BE2C (cell line): ENCODE data around the gene UPP1.

Source experiments
- DNase-seq: peaks from one replicate; pipeline ENCODE4 v3.0.0-alpha.2; 2020
- H3K27me3 ChIP-seq: fragments of 250-450 bp; sonication (Bioruptor Pico); 2 replicates; pipeline ENCODE4 v1.5.1; 2020; ENCODE audit warnings: mild to moderate bottlenecking
- H3K36me3 ChIP-seq: fragments of 250-450 bp; sonication (Bioruptor Pico); 2 replicates; pipeline ENCODE4 v1.5.1; 2020; ENCODE audit warnings: mild to moderate bottlenecking
- H3K4me1 ChIP-seq: fragments of 250-450 bp; sonication (Bioruptor Pico); 2 replicates; pipeline ENCODE4 v1.5.1; 2020
- H3K4me3 ChIP-seq: 2 replicates; pipeline ENCODE4 v1.5.1; 2011; ENCODE audit warnings: low read depth, low read length
- H3K9me3 ChIP-seq: fragments of 250-450 bp; sonication (Bioruptor Pico); 2 replicates; pipeline ENCODE4 v1.5.1; 2020
- CTCF ChIP-seq: IDR thresholded peaks from 2 replicates; pipeline ENCODE4 v1.5.1; 2012; ENCODE audit warnings: mild to moderate bottlenecking, low read depth, low read length

The UPP1 gene

GRCh38 chr7:48102530-48102929 is 13.5 kb downstream of the UPP1 start:
- H3K4me1 ChIP-seq: no peaks in the 10 kb centered on the region
- no peaks in the 10 kb centered on the region for H3K27me3 ChIP-seq
- H3K36me3 ChIP-seq: peaks cover 2% of the 10 kb centered on the region; the same call in 1 of the 2 replicates
- H3K4me3 ChIP-seq: no peak overlapping the region
- H3K9me3 ChIP-seq: no peaks in the 10 kb centered on the region
- no peak for DNase-seq
- no peak for TF ChIP-seq CTCF

GRCh38 chr7:48105045-48105444 is 16.0 kb downstream of the UPP1 start:
- H3K36me3 ChIP-seq: peaks cover 2% of the 10 kb centered on the region; the same call in 1 of the 2 replicates
- no peaks in the 10 kb centered on the region for H3K9me3 ChIP-seq
- H3K27me3 ChIP-seq: no peaks in the 10 kb centered on the region
- no peak for DNase-seq
- no peaks in the 10 kb centered on the region for H3K4me1 ChIP-seq
- TF ChIP-seq CTCF: no peak
- H3K4me3 ChIP-seq: no peak overlapping the region

GRCh38 chr7:48106906-48107659 is 18.0 kb downstream of the UPP1 start:
- no peak for DNase-seq
- H3K9me3 ChIP-seq: no peaks in the 10 kb centered on the region
- H3K4me3 ChIP-seq: no peak overlapping the region
- TF ChIP-seq CTCF: no peak
- H3K27me3 ChIP-seq: no peaks in the 10 kb centered on the region
- 0 out of 2 replicates have a peak, but pooled peaks cover under 1% of the 10 kb centered on the region for H3K36me3 ChIP-seq
- no peaks in the 10 kb centered on the region for H3K4me1 ChIP-seq

GRCh38 chr7:48107926-48108472 is 18.9 kb downstream of the UPP1 start:
- Histone ChIP-seq H3K36me3 (no peaks in the 10 kb centered on the region), H3K4me3 (no peak overlapping the region)
- no peak for TF ChIP-seq CTCF

GRCh38 chr7:48108959-48109847 is 20.1 kb downstream of the UPP1 start:
- TF ChIP-seq CTCF: no peak

More at GRCh38 chr7:48107926-48108472, 18.9 kb downstream of the UPP1 start:
- DNase-seq: no peak
- H3K4me1 ChIP-seq: no peaks in the 10 kb centered on the region
- no peaks in the 10 kb centered on the region for H3K9me3 ChIP-seq
- no peaks in the 10 kb centered on the region for H3K27me3 ChIP-seq

More at GRCh38 chr7:48108959-48109847, 20.1 kb downstream of the UPP1 start:
- Histone ChIP-seq H3K9me3 (no peaks in the 10 kb centered on the region), H3K36me3 (no peaks in the 10 kb centered on the region), H3K4me3 (no peak overlapping the region), H3K27me3 (no peaks in the 10 kb centered on the region), H3K4me1 (no peaks in the 10 kb centered on the region)
- DNase-seq: no peak
